PC-3 (cell line): ENCODE results near the gene DRC3.

Experiments used
- CTCF ChIP-seq: fragments of 300-600 bp; sonication (generic); conservative IDR thresholded peaks from 2 replicates; pipeline ENCODE4 v1.5.1; 2017; ENCODE audit warnings: antibody characterized with exemption, low read depth, mild to moderate bottlenecking, low read length
- EZH2 ChIP-seq: fragments of 300-600 bp; sonication (generic); IDR thresholded peaks from one replicate; pipeline ENCODE4 v1.6.1; 2017; ENCODE audit warnings: antibody characterized with exemption, mild to moderate bottlenecking, low read length; ENCODE audit not compliant: unreplicated experiment

DNA sequence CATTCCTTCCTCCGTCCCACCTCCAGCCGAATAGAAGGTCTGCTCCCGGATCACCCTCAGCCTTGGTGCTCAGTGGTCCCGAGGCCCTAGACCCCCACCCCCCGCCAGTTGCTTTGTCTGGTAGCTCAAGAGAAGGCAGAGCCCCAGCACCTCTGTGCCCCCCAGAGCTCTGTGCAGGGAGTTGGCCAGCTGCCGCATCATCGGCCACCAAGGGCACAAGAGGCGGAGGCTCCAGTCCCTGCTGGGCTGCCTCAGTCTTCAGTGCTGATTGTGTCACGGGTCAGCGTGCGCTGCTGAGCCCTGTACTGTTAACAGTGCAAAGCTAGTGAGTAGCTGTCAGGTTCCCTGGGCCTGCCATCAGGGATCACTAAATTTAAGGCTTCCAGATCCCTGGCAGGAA is 92.9 kb downstream of the DRC3 start:
- TF ChIP-seq CTCF (no peak), EZH2 (no peak)
